ENCODE data around the gene ITPA. TPM values are rescaled to one million over a fixed set of nuclear protein-coding genes. Genes with fewer than 3 reads are reported as not detected.

The ITPA gene
- 59.3 and 78.0 TPM in 2 replicates for total RNA-seq (2014; rRNA removed; shearing (Covaris generic))

DNA sequence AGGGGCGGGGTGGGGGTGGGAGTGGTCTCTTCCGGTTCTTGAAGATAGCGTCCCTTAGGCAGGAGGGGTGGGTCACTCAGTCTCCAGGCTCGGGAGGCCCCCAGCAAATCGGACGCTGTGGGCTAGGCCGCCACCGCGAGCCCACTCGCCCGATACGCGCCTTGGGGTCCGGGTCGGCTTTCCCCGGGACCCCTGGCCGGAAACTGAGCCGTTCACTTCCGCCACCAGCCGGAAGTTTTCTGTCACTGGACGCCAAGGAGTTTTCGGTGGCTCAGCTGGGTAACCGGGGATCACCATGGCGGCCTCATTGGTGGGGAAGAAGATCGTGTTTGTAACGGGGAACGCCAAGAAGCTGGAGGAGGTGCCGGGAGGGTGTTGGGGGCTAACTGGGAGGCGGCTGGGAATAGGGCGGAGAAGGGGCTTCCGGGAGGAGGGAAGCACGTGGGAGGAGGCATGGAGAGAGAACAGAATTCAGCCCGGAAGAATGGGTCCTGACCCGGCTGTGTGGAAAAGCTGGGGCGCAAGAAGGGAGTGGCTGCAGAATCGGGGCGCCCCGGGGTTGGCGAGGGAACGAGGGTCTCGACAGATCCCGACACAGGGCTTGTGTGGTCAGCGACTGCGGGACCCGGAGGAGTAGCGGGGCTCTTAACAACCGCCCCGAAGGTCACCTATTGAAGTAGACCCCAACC lies at the start of gene ITPA:
ITPA (plus strand) TSS at position 242 of the 689 bp plus-strand sequence; CDS start at position 296, 54 bp downstream.
- H3K27me3 ChIP-seq (replicated peaks) = no peaks in the 10 kb centered on the region
- H3K9me3 ChIP-seq (replicated peaks) = no peaks in the 10 kb centered on the region
- peaks cover 15% of the 10 kb centered on the region for H3K4me1 ChIP-seq (replicated peaks)
- DNase-seq (ENCODE audit: low read depth in 1 of 2, low spot score in 2 of 2) = peak; percentile 60 to 61
- peaks cover 26% of the 10 kb centered on the region for H3K36me3 ChIP-seq
- peak within 1 kb of the TSS; percentile 92 for H3K4me3 ChIP-seq
- H3K27ac ChIP-seq = peak within 1 kb of the TSS; percentile 88

DNA sequence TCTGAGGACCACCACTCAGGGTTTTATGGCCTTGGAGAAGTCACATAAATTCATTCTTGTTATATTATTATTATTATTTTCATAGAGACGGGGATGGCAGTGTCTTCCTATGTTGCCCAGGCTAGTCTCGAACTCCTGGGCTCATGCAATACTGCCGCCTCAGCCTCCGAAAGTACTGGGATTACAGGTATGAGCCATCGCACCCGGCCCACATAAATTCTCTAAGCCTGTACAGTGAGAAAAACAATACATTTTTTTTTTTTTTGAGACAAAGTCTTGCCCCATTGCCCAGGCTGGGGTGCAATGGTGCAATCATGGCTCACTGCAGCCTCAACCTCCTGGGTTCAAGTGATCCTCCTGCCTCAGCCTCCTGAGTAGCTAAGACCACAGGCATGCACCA lies 48.9 kb upstream of the ITPA start:
- Histone ChIP-seq H3K9me3 (replicated peaks) (no peaks in the 10 kb centered on the region), H3K36me3 (peaks cover 12% of the 10 kb centered on the region), H3K4me1 (replicated peaks) (peaks cover 8% of the 10 kb centered on the region), H3K4me3 (peak overlapping the region; percentile 76; the same call in 1 of the 2 replicates), H3K27ac (no peak overlapping the region), H3K27me3 (replicated peaks) (no peaks in the 10 kb centered on the region)
- DNase-seq (ENCODE audit: low read depth in 1 of 2, low spot score in 2 of 2) = no peak

DNA sequence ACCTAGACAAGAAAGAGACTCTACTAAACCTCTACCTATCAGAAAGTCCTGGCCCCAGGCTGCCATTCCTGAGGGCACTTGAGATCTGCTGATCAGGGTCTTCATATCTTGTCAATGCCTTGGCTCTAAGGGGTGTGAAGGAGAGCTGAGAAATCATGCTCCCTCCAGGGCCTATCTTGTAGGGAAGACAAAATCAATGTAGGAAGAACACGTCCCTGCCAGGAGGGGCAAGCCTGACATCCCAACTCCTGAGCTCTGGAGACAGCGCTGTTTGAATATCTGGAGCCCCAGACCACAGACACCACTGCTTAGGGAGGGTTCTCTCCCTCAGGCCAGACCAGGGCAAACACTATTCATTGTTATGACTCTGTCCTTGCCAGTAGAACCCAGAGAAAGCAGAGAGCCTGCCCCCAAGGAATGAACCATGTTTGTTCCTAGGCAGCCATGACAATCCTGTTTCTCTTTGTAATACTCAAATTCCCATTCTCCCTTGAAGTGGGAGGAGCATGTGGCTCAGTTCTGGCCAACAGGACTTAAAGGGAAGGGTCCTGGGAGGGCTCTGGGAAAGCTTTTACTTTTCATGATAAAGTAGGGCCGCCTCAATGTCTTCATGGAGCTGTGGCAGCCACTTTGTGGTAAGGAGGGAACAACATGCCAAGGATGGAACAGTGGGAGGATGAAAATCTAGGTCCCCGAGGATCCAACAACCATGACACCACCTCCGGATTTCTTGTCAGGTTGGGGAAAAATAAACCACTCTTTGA lies 47.8 kb upstream of the ITPA start:
- Histone ChIP-seq H3K4me1 (replicated peaks) (peaks cover 8% of the 10 kb centered on the region), H3K27me3 (replicated peaks) (no peaks in the 10 kb centered on the region), H3K36me3 (peaks cover 12% of the 10 kb centered on the region), H3K27ac (no peak overlapping the region), H3K9me3 (replicated peaks) (no peaks in the 10 kb centered on the region), H3K4me3 (no peak overlapping the region)
- DNase-seq (ENCODE audit: low read depth in 1 of 2, low spot score in 2 of 2) = no peak

DNA sequence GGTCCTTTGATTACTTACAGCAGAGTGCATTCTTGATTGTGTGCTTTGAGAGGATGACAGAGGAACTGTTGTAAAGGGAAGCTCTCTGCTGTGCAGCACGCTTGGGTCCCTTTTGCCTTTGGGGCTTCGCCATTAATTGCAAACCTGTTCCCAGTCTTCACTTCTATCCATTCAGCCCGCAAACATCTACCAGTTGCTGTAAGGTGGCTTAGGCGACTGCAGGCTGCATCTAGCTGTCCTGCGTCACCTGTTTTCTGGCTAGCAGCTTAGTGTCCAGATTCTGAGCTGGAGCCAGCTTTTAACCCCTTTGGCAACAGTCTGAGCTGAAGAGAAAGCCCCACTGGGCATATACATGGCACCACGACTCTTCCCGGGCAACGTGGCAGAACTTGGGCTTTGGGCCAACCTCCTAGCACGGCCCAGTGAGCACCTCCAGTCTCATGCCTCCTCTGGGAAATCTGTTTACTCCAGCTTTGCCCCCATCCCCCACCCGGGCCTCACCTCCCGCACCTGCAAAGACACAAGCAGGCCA lies 47.2 kb upstream of the ITPA start:
- Histone ChIP-seq H3K27me3 (replicated peaks) (no peaks in the 10 kb centered on the region), H3K27ac (no peak overlapping the region), H3K36me3 (peaks cover 7% of the 10 kb centered on the region), H3K4me1 (replicated peaks) (peaks cover 8% of the 10 kb centered on the region), H3K4me3 (no peak overlapping the region), H3K9me3 (replicated peaks) (no peaks in the 10 kb centered on the region)
- no peak for DNase-seq (ENCODE audit: low read depth in 1 of 2, low spot score in 2 of 2)

DNA sequence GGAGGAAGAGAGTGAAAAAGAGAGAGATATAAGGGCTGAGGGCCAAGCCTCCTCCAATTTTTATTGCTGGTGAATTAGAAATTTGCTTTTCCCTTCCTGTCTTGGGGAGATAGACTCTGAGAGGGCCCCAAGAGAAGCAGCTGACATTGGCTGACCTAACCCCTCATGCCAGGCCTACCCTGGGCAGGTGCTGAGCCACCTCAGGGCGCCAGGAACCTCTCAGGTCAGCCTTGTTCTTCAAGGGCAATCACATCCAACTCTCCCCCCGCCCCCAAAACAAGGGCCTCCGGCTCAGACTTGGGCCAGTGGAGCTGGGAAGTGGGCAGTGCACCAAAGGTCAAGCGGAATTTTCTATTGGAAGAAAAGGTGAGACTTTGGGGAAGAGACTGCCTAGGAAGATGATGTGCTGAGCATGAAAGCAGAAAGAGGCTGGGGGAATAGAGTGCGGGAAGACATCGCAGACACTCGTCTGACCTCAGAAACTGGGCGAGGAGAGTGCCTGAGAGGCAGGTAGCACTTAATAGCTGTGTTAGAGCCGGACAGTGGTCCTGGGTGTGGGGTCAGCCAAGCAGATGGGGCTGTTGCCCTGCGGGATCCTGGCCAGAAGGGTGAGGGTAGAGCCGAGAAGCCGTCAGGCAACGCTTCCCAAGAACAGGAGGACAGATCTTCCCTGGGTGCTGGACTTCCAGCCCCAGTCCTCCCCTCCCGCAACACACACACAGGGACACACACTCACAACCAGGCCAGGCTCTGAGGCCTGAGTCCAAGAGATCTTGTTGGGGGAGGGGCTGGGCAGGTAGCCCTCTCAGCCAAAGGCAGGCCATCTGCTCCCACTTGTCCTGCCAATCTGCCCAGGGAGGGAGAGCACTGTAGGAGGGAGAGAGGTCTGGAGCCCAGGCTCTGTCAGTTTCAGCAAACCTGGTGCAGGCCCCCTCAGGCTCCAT lies 45.9 kb upstream of the ITPA start:
- Histone ChIP-seq H3K4me1 (replicated peaks) (no peaks in the 10 kb centered on the region; the same call in none of the 2 replicates), H3K9me3 (replicated peaks) (no peaks in the 10 kb centered on the region)
- DNase-seq (ENCODE audit: low read depth in 1 of 2, low spot score in 2 of 2) = no peak

DNA sequence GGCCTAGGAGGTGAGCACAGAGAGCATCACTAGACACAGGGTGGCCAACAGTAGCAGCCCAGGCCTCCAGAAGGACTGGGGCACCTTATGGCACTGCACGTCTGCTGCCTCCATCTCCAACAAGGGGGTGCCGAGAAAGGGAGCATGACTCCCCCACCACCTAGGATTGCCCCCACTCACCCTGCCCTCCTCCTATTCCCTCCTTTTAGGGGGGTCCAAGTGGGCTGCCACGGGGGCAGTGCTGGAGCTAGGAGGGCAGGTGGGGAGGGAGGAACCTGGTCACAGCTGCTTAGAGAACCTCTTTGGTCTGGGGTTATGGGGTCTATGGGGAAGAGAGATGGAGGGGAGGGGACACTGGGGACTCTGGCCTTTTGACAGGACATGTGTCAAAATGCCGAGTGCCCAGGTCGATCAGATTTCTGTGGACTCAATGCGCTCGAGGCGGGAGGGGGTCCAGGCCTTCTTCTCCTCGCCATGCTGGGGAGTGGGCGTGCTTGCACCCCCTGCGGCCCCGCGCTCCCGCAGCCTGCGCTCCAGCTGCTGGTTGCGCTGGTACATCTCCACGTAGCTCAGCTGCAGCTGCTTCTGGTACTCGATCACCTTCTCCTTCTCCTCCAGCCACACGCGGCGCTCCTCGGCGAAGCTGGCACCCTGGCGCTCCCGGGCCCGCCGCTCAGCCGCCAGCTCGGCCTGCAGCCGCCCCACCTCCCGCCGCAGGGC lies 45.1 kb upstream of the ITPA start:
- Histone ChIP-seq H3K4me3 (no peak overlapping the region), H3K36me3 (peaks cover 4% of the 10 kb centered on the region), H3K4me1 (replicated peaks) (no peaks in the 10 kb centered on the region), H3K27me3 (replicated peaks) (no peaks in the 10 kb centered on the region), H3K9me3 (replicated peaks) (no peaks in the 10 kb centered on the region), H3K27ac (no peak overlapping the region)
- DNase-seq (ENCODE audit: low read depth in 1 of 2, low spot score in 2 of 2) = no peak

More for the DNA sequence above, 45.9 kb upstream of the ITPA start:
- Histone ChIP-seq H3K27me3 (replicated peaks) (no peaks in the 10 kb centered on the region), H3K36me3 (peaks cover 4% of the 10 kb centered on the region), H3K4me3 (no peak overlapping the region), H3K27ac (no peak overlapping the region)

DNA sequence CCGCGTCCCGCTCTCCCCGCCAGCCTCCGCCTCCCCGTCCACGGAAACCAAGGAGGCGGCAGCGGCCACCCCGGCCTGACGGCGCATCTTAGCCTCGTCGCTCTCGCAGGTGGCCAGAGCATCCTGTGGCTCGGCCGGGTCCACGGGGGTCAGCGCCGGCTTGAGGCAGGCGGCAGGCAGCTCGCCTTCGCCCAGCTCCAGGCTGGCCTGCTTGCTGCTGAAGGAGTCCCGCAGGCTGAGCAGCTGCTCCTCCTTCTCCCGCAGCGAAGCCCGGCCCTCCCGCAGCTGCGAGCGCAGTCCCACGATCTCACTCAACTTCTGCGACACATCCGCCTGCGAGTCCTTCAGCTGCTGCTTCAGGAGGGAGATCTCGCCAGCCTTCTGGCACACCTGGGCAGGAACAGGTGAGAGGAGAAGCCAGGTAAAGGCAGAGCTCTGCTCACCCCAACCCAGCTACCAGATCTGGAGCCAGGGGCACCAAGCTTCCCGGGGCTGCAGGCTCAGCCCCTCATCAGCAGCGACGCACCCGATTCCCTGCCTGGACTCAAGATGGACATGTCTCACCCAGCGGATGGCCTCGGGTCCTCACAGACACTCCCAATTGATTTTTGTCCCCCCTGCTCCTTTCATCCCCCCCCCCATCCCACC lies 44.4 kb upstream of the ITPA start:
- Histone ChIP-seq H3K27ac (no peak overlapping the region), H3K4me1 (replicated peaks) (no peaks in the 10 kb centered on the region), H3K9me3 (replicated peaks) (no peaks in the 10 kb centered on the region), H3K4me3 (no peak overlapping the region), H3K27me3 (replicated peaks) (no peaks in the 10 kb centered on the region), H3K36me3 (no peaks in the 10 kb centered on the region)
- DNase-seq (ENCODE audit: low read depth in 1 of 2, low spot score in 2 of 2) = no peak

DNA sequence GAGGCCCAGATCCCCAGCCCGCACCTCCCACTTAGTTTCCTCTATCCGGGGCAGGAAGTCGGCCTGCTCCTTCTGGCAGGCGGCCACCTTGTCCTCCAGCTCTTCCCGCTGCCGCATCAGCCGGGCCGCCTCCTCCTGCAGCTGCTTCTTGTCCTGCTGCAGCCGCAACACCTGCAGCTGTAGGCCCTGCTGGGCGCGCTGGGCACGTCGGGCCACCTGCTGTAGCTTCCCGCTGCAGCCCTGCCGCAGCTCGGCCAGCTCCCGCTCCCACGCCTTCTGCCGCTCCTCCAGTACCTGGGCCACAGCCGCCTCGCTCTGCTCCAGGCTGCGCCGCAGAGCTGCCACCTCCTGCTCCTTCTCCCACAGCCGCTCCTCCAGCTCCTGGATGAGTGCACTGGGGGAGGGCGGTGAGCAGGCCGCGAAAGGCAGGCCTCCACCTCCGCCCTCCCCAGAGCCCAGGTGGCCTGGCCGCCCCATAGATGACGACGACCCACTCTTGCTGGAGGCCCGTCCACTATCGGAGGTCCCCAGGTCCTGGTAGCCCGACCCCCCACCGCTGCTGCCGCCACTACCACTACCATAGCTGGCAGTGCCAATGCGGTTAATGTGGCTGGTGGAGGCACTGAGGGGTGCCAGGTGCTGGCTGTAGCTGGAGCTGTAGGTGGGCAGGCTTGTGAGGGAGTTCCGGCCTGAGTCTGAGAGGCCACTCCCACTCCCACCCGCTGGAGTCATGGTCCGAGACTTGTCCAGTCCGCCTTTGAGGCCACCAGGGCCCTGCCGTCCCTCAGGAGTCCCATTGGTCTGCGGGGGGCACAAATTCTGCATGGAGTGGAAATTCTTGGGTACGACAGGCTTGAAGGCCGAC lies 43.6 kb upstream of the ITPA start:
- H3K4me1 ChIP-seq (replicated peaks) = no peaks in the 10 kb centered on the region
- no peak for DNase-seq (ENCODE audit: low read depth in 1 of 2, low spot score in 2 of 2)
- H3K36me3 ChIP-seq = no peaks in the 10 kb centered on the region
- H3K27ac ChIP-seq = no peak overlapping the region
- no peaks in the 10 kb centered on the region for H3K9me3 ChIP-seq (replicated peaks)
- no peak overlapping the region for H3K4me3 ChIP-seq
- no peaks in the 10 kb centered on the region for H3K27me3 ChIP-seq (replicated peaks)

DNA sequence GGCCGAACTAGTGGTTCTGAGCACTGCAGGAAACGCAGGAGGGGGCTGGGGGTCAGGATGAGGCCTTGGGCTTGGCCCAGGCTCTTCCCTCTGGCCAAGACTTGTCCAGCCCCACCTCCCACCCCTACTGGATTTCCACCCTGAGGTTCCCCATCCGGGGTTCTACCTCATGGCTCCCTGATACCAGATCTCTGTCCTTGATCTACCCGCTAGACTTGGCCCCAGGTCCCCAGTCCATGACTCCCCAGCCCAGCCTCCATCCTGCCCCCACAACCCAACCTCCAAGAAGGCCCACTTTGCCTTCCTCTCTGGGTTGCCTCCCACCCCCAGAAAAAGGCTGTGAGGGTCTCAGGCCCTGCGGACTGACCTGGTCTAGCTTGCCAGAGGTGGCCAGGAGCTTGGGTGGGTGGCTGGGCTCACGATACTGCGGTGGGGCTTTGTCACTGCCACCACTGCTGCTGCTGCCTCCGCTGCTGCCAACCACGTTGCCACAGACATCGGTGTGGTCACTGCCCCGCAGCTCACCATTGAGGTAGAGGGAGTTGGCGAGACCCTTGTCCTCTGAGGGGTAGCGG lies 42.9 kb upstream of the ITPA start:
- no peaks in the 10 kb centered on the region for H3K9me3 ChIP-seq (replicated peaks)
- no peak overlapping the region for H3K4me3 ChIP-seq
- no peak overlapping the region for H3K27ac ChIP-seq
- no peaks in the 10 kb centered on the region for H3K27me3 ChIP-seq (replicated peaks)
- no peaks in the 10 kb centered on the region for H3K36me3 ChIP-seq
- DNase-seq (ENCODE audit: low read depth in 1 of 2, low spot score in 2 of 2) = no peak
- H3K4me1 ChIP-seq (replicated peaks) = no peaks in the 10 kb centered on the region

DNA sequence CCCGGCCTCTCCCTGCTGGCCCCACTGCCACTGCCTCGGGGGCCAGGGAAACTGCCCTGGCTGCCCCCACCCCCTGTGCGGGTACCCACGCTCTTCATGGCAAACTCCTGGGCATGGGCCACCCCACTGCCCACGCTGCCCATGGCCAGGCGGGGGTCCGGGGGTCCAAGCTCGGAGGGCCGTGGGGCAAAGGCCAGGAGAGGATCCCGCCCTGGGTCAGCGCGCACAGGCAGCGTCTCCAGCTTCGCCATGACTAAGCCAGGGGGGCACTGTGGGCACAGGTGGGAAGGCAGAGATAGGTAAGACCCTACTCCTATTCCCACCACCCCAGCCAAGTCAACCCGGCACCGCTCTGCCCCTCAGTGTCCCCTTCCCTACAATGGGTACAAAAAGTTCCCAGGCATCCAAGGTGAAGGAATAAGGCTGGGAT lies 42.4 kb upstream of the ITPA start:
- Histone ChIP-seq H3K4me1 (replicated peaks) (no peaks in the 10 kb centered on the region), H3K27ac (no peak overlapping the region), H3K36me3 (no peaks in the 10 kb centered on the region), H3K4me3 (no peak overlapping the region), H3K27me3 (replicated peaks) (no peaks in the 10 kb centered on the region), H3K9me3 (replicated peaks) (no peaks in the 10 kb centered on the region)
- no peak for DNase-seq (ENCODE audit: low read depth in 1 of 2, low spot score in 2 of 2)

DNA sequence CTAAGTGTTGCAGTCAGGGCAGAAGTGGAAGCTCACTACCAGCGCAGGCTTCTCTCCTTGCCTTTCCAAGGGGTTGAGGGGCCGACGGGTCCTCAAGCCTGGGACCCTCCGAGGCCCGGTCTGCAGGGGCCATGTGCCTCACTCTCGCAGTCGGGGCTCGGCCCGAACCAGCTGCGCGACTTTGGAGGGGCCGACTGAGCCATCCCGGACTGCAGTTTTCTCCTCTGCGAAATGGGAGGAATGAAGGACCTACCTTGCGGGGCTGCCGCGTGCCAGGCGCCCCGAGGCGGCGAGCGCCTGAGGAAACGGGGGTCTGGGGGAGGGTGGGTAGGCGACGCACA lies 41.6 kb upstream of the ITPA start:
- Histone ChIP-seq H3K36me3 (no peaks in the 10 kb centered on the region), H3K27me3 (replicated peaks) (no peaks in the 10 kb centered on the region), H3K4me3 (no peak overlapping the region), H3K4me1 (replicated peaks) (no peaks in the 10 kb centered on the region; the same call in 1 of the 2 replicates), H3K27ac (no peak overlapping the region), H3K9me3 (replicated peaks) (no peaks in the 10 kb centered on the region)
- DNase-seq (ENCODE audit: low read depth in 1 of 2, low spot score in 2 of 2) = no peak
